ENCODE measurements around the gene DHX32.

DHX32 gene

DNA sequence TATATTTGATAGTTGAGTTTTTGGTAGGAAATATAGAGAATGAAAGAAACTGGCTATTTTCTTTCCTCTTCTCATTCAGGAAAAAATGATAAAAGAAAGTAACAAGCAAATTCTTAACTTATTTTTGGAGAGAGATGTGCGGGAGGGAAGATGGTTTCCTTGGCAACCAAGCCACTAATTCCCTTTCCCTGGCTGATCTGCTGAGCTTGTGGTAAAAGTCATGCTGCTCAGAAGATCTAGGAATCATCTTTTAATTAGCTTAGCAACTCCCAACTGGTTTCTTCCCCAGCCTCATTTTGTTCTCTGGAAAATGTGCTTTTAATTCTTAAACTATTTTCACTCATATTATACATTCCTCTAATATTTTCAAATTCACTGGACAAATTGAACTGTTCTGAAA, 69.8 kb downstream of the DHX32 start:
- Histone ChIP-seq H3K36me3 (ENCODE audit: control insufficient read depth in 2 of 2, insufficient read depth in 2 of 2, low read length in 2 of 2) (peaks cover 25 to 43% of the 10 kb centered on the region in 2 donors), H3K27ac (ENCODE audit: low read depth in 2 of 2, low read length in 2 of 2) (no peak overlapping the region), H3K9ac (ENCODE audit: low read depth in 1 of 2, low read length in 2 of 2) (no peak overlapping the region), H3K4me1 (ENCODE audit: control insufficient read depth in 2 of 2, insufficient read depth in 2 of 2, low read length in 2 of 2) (no peaks in the 10 kb centered on the region), H3K27me3 (ENCODE audit: control insufficient read depth in 2 of 2, insufficient read depth in 2 of 2, low read length in 2 of 2) (no peaks in the 10 kb centered on the region), H3K9me3 (ENCODE audit: control insufficient read depth in 2 of 2, low read length in 2 of 2) (no peaks in the 10 kb centered on the region), H3K4me3 (ENCODE audit: low read length in 2 of 2) (no peak overlapping the region)

DNA sequence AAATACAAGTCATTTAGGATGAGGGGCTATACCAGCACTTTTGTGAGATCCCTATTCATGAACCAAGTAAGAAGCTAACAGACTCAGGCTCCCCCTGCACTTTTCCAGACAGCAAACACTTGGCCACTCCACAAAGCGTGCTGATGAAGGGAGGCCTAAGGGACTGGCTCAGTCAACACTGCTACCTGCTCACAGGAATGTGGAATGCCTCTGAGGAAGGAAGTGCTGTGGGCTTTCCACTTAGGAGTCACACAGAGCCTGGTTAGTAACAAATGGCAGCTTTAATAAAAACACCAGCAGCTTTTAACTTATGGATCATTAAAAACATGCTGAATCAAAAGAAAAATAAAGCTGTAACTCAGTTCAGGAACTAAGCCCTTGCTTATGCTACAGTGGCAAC, 73.0 kb downstream of the DHX32 start:
- Histone ChIP-seq H3K27ac (ENCODE audit: low read depth in 2 of 2, low read length in 2 of 2) (no peak overlapping the region), H3K36me3 (ENCODE audit: control insufficient read depth in 2 of 2, insufficient read depth in 2 of 2, low read length in 2 of 2) (peaks cover 23 to 43% of the 10 kb centered on the region in 2 donors), H3K9ac (ENCODE audit: low read depth in 1 of 2, low read length in 2 of 2) (no peak overlapping the region), H3K27me3 (ENCODE audit: control insufficient read depth in 2 of 2, insufficient read depth in 2 of 2, low read length in 2 of 2) (no peaks in the 10 kb centered on the region), H3K4me1 (ENCODE audit: control insufficient read depth in 2 of 2, insufficient read depth in 2 of 2, low read length in 2 of 2) (no peaks in the 10 kb centered on the region), H3K9me3 (ENCODE audit: control insufficient read depth in 2 of 2, low read length in 2 of 2) (no peaks in the 10 kb centered on the region), H3K4me3 (ENCODE audit: low read length in 2 of 2) (no peak overlapping the region)

DNA sequence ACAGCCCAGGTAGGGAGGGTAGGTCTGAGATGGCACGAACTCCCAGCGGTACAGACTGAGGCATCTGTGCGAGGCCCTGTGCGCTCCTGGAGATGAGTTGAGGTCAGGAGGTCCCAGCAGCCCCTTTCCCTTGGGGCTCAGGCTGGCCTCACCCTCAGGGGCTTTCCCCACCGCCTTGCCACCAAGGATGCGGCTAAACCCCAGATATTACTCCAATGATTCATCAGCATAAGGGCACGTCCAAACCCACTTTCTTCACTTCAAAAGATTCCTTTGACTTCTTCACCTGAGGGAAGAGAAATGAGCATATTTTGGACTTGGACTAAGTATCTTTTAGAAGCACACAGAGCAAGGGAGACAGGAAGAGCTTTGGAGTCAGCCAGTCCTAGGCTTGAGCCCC, 78.4 kb downstream of the DHX32 start:
- Histone ChIP-seq H3K9ac (ENCODE audit: low read depth in 1 of 2, low read length in 2 of 2) (no peak overlapping the region), H3K4me3 (ENCODE audit: low read length in 2 of 2) (no peak overlapping the region), H3K36me3 (ENCODE audit: control insufficient read depth in 2 of 2, insufficient read depth in 2 of 2, low read length in 2 of 2) (peaks cover 14 to 39% of the 10 kb centered on the region in 2 donors), H3K27ac (ENCODE audit: low read depth in 2 of 2, low read length in 2 of 2) (no peak overlapping the region), H3K9me3 (ENCODE audit: control insufficient read depth in 2 of 2, low read length in 2 of 2) (no peaks in the 10 kb centered on the region), H3K4me1 (ENCODE audit: control insufficient read depth in 2 of 2, insufficient read depth in 2 of 2, low read length in 2 of 2) (no peaks in the 10 kb centered on the region), H3K27me3 (ENCODE audit: control insufficient read depth in 2 of 2, insufficient read depth in 2 of 2, low read length in 2 of 2) (no peaks in the 10 kb centered on the region)

DNA sequence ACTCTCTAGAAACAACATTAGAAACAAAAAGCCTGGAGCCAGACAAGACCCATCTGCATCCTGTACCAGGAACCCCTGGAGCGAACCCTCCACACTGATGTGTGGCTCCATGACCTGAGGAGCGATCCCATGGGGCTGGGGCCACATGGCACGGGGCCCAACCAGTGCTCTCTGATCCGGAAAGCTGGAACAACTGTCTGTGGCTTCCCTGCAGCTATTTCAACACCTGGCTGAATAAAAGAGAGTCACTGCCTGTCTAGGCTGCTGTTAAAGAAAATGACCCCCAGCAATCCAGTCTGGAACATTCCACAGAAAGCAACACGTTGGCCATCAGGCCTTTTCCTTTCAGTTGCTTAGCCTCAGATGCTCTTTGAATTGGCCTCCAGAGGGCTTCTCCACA, 79.0 kb downstream of the DHX32 start:
- Histone ChIP-seq H3K27me3 (ENCODE audit: control insufficient read depth in 2 of 2, insufficient read depth in 2 of 2, low read length in 2 of 2) (no peaks in the 10 kb centered on the region), H3K9ac (ENCODE audit: low read depth in 1 of 2, low read length in 2 of 2) (no peak overlapping the region), H3K9me3 (ENCODE audit: control insufficient read depth in 2 of 2, low read length in 2 of 2) (no peaks in the 10 kb centered on the region), H3K36me3 (ENCODE audit: control insufficient read depth in 2 of 2, insufficient read depth in 2 of 2, low read length in 2 of 2) (peaks cover 15 to 37% of the 10 kb centered on the region in 2 donors), H3K4me3 (ENCODE audit: low read length in 2 of 2) (no peak overlapping the region), H3K4me1 (ENCODE audit: control insufficient read depth in 2 of 2, insufficient read depth in 2 of 2, low read length in 2 of 2) (no peaks in the 10 kb centered on the region), H3K27ac (ENCODE audit: low read depth in 2 of 2, low read length in 2 of 2) (no peak overlapping the region)

DNA sequence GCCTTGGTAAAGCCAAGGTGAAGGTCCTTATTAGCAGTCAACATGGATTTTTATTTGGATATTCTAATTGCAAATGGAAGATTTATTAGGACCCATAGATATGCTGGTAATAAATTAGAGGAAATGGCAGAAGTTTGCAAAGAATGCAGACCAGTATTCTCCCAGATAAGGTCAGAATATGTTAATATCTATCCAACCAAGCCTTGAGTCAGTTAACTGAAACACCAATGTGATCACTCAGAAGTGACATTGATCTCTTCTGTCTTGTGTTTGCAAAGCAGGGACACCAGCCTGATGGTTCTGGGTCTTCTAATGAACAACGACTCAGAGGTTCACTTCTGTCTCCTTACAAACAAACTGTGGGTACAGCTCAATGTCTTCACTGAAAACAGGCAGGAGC, 79.5 kb downstream of the DHX32 start:
- H3K4me3 ChIP-seq (ENCODE audit: low read length in 2 of 2), result no peak overlapping the region
- H3K9ac ChIP-seq (ENCODE audit: low read depth in 1 of 2, low read length in 2 of 2), result no peak overlapping the region
- no peaks in the 10 kb centered on the region for H3K9me3 ChIP-seq (ENCODE audit: control insufficient read depth in 2 of 2, low read length in 2 of 2)
- H3K27ac ChIP-seq (ENCODE audit: low read depth in 2 of 2, low read length in 2 of 2), result no peak overlapping the region
- no peaks in the 10 kb centered on the region for H3K27me3 ChIP-seq (ENCODE audit: control insufficient read depth in 2 of 2, insufficient read depth in 2 of 2, low read length in 2 of 2)
- H3K4me1 ChIP-seq (ENCODE audit: control insufficient read depth in 2 of 2, insufficient read depth in 2 of 2, low read length in 2 of 2), result no peaks in the 10 kb centered on the region
- H3K36me3 ChIP-seq (ENCODE audit: control insufficient read depth in 2 of 2, insufficient read depth in 2 of 2, low read length in 2 of 2), result peaks cover 13 to 39% of the 10 kb centered on the region in 2 donors

DNA sequence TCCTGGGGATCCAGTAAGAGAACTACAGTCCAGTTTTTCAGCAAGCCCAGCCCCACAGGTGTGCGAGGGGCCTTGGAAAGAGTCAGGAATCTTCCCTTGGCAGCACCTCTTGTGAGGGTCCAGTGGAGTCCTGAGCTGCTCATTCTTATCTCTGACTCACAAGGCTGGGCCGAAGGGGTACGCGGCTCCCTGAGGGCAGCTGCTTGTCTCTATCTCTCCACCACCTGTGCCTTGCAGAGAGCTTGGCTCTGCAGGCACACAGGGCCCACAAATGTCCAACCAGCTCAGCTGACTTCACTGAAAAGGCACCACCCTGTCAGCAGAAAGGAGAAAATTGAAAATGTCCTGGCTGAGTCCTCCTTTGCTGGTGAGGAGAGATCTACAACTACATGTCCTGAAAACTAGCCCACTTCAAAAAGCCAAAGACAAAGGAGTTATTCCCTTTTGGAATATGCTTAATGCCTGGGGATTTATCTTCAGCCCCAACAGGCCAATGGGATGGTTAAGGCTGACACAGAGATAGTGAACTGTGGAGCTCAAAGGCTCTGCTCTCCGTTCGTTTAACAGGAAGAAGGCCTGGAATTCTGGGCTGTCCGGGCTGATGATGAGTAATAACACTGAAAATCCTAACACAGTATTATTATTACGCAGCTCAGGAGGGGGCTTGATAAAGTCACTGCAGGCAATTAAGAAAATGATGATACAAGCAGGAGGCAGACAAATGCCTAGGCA, 81.5 kb downstream of the DHX32 start:
- H3K27me3 ChIP-seq (ENCODE audit: control insufficient read depth in 2 of 2, insufficient read depth in 2 of 2, low read length in 2 of 2), result no peaks in the 10 kb centered on the region
- H3K9me3 ChIP-seq (ENCODE audit: control insufficient read depth in 2 of 2, low read length in 2 of 2), result no peaks in the 10 kb centered on the region
- H3K4me1 ChIP-seq (ENCODE audit: control insufficient read depth in 2 of 2, insufficient read depth in 2 of 2, low read length in 2 of 2), result no peaks in the 10 kb centered on the region
- H3K36me3 ChIP-seq (ENCODE audit: control insufficient read depth in 2 of 2, insufficient read depth in 2 of 2, low read length in 2 of 2), result peaks cover 8 to 35% of the 10 kb centered on the region in 2 donors
- no peak overlapping the region for H3K27ac ChIP-seq (ENCODE audit: low read depth in 2 of 2, low read length in 2 of 2)
- H3K9ac ChIP-seq (ENCODE audit: low read depth in 1 of 2, low read length in 2 of 2), result no peak overlapping the region
- H3K4me3 ChIP-seq (ENCODE audit: low read length in 2 of 2), result no peak overlapping the region

DNA sequence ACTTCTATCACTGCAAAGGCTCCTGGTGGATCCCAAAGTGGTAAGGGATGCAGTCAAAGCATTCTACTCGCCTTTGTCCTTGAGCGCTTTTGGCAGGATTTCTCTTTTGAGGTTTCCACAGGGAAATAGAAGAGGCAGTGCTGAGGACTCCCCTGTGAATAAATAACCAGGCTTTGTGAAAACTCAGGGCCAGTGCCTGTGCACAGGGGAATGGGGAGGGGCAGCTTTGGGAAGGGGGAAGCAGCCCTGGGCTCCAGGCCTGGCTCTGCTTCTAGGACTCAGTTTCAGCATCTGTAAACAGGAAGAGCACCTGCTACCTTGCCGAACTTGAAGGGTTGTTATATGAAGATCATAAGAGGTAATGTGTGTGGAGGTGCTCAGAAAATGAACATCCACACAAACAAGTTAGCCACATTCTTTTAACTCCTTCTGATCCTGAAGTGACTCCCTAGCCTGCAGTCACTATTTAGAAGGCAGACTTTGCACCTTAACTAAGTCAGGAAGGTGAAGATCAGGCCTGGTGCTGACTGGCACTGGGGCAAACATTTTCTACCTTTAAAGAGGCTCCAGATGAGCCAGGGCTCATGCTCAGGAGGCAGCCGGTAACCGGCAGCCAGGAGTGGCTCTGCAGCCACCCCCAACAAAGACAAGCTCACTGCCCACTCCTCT, 83.0 kb downstream of the DHX32 start:
- peaks cover 12 to 42% of the 10 kb centered on the region in 2 donors for H3K36me3 ChIP-seq (ENCODE audit: control insufficient read depth in 2 of 2, insufficient read depth in 2 of 2, low read length in 2 of 2)
- no peak overlapping the region for H3K9ac ChIP-seq (ENCODE audit: low read depth in 1 of 2, low read length in 2 of 2)
- no peak overlapping the region for H3K4me3 ChIP-seq (ENCODE audit: low read length in 2 of 2)
- H3K27ac ChIP-seq (ENCODE audit: low read depth in 2 of 2, low read length in 2 of 2), result no peak overlapping the region
- H3K4me1 ChIP-seq (ENCODE audit: control insufficient read depth in 2 of 2, insufficient read depth in 2 of 2, low read length in 2 of 2), result no peaks in the 10 kb centered on the region
- H3K9me3 ChIP-seq (ENCODE audit: control insufficient read depth in 2 of 2, low read length in 2 of 2), result no peaks in the 10 kb centered on the region
- no peaks in the 10 kb centered on the region for H3K27me3 ChIP-seq (ENCODE audit: control insufficient read depth in 2 of 2, insufficient read depth in 2 of 2, low read length in 2 of 2)

DNA sequence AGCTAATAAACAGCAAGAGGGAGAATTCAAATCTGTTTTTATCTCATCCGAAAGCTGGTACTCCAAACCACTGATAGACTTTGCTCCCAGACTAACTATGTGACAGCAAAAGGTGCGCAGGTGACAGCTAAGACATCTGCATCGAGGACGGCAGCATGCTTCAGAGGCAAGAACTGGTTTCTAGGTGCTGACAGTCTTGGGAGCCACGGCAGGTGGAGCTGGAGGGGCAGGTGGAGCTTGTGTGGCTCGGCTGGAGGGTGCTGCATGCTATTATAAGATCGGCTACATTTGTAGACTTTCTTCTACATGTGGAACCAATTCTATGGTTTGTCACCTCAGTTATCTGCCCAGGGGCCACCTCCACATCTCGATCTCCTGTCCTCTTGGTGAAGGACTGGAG, 83.7 kb downstream of the DHX32 start:
- H3K36me3 ChIP-seq (ENCODE audit: control insufficient read depth in 2 of 2, insufficient read depth in 2 of 2, low read length in 2 of 2), result peaks cover 13 to 44% of the 10 kb centered on the region in 2 donors

DNA sequence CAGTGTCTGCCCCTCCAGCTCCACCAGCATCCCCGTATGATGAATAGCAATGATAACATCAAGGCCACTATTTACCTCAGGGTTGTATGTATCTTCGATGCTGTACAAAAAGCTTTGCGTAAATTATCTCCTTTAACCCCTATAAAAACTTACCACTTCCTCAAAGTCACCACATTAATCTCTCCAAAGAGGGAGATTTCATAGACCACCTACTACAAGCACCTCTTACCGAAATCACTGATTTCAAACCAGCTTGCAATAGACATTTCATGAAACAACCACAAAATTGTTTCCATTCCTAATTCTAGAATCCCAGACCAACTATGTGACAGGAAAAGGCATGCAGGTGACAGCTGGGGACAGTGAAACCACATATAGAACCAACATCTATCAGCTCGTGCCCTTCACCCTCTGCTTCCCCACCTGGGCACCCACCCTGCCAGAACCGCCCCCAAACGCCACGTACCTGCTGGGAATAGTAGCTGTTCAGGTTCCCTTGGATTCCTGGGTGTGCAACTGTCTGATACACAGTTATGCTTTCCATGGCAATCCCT, 85.4 kb downstream of the DHX32 start:
- H3K36me3 ChIP-seq (ENCODE audit: control insufficient read depth in 2 of 2, insufficient read depth in 2 of 2, low read length in 2 of 2), result peaks cover 20 to 45% of the 10 kb centered on the region in 2 donors
- H3K9ac ChIP-seq (ENCODE audit: low read depth in 1 of 2, low read length in 2 of 2), result no peak overlapping the region
- no peaks in the 10 kb centered on the region for H3K4me1 ChIP-seq (ENCODE audit: control insufficient read depth in 2 of 2, insufficient read depth in 2 of 2, low read length in 2 of 2)
- no peaks in the 10 kb centered on the region for H3K27me3 ChIP-seq (ENCODE audit: control insufficient read depth in 2 of 2, insufficient read depth in 2 of 2, low read length in 2 of 2)
- no peaks in the 10 kb centered on the region for H3K9me3 ChIP-seq (ENCODE audit: control insufficient read depth in 2 of 2, low read length in 2 of 2)
- H3K4me3 ChIP-seq (ENCODE audit: low read length in 2 of 2), result no peak overlapping the region
- peak overlapping the region in 1 of 2 donors; percentile 16 for H3K27ac ChIP-seq (ENCODE audit: low read depth in 2 of 2, low read length in 2 of 2)

More for the DNA sequence above, 83.7 kb downstream of the DHX32 start:
- no peaks in the 10 kb centered on the region for H3K9me3 ChIP-seq (ENCODE audit: control insufficient read depth in 2 of 2, low read length in 2 of 2)
- H3K4me3 ChIP-seq (ENCODE audit: low read length in 2 of 2), result no peak overlapping the region
- H3K27ac ChIP-seq (ENCODE audit: low read depth in 2 of 2, low read length in 2 of 2), result no peak overlapping the region
- no peaks in the 10 kb centered on the region for H3K4me1 ChIP-seq (ENCODE audit: control insufficient read depth in 2 of 2, insufficient read depth in 2 of 2, low read length in 2 of 2)
- H3K27me3 ChIP-seq (ENCODE audit: control insufficient read depth in 2 of 2, insufficient read depth in 2 of 2, low read length in 2 of 2), result no peaks in the 10 kb centered on the region
- H3K9ac ChIP-seq (ENCODE audit: low read depth in 1 of 2, low read length in 2 of 2), result no peak overlapping the region

DNA sequence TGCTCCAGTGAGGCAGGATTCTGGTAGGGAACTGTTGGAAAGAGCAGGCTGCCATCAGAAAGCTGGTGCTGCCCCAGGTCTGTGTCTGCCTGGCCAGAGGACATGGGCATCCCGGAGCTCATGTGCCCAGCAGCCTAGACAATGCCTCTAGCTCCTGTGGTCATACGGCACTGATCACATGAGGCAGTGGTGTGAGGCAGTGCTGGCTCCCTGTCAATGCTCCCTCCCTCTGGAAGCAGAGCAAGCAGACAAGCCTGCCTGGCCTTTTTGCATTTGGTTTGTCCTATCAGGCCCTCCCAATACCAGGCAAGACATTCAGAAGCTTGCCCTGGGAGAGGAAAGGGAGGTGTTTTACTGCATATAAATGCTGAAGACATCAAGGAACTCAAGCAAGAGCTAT, 86.0 kb downstream of the DHX32 start:
- no peaks in the 10 kb centered on the region for H3K4me1 ChIP-seq (ENCODE audit: control insufficient read depth in 2 of 2, insufficient read depth in 2 of 2, low read length in 2 of 2)
- H3K4me3 ChIP-seq (ENCODE audit: low read length in 2 of 2), result no peak overlapping the region
- H3K9ac ChIP-seq (ENCODE audit: low read depth in 1 of 2, low read length in 2 of 2), result no peak overlapping the region
- peaks cover 20 to 45% of the 10 kb centered on the region in 2 donors for H3K36me3 ChIP-seq (ENCODE audit: control insufficient read depth in 2 of 2, insufficient read depth in 2 of 2, low read length in 2 of 2)
- no peak overlapping the region for H3K27ac ChIP-seq (ENCODE audit: low read depth in 2 of 2, low read length in 2 of 2)
- H3K27me3 ChIP-seq (ENCODE audit: control insufficient read depth in 2 of 2, insufficient read depth in 2 of 2, low read length in 2 of 2), result no peaks in the 10 kb centered on the region
- H3K9me3 ChIP-seq (ENCODE audit: control insufficient read depth in 2 of 2, low read length in 2 of 2), result no peaks in the 10 kb centered on the region
